GM12892 (cell line): Measurements from ENCODE around the gene AMH.

ENCODE experiments used
- DNase-seq: peaks from one replicate; pipeline ENCODE4 v3.0.0; 2011; ENCODE audit not compliant: insufficient read length
- FAIRE-seq: peaks from 2 replicates; lab custom pipeline; 2011; peaks lifted over from hg19 to GRCh38; lab: Jason Lieb, UNC
- POLR2A ChIP-seq: IDR thresholded peaks from 2 replicates; pipeline ENCODE4 v1.6.1; 2011; ENCODE audit warnings: low read depth, low read length, control low read depth
- POLR2AphosphoS5 ChIP-seq: IDR thresholded peaks from 2 replicates; pipeline ENCODE4 v1.6.1; 2011; ENCODE audit warnings: low read depth, low read length, control low read depth
- TAF1 ChIP-seq: IDR thresholded peaks from 2 replicates; pipeline ENCODE4 v1.6.1; 2011; ENCODE audit warnings: low read depth, mild to moderate bottlenecking, control low read depth, low read length, borderline replicate concordance

AMH gene

DNA sequence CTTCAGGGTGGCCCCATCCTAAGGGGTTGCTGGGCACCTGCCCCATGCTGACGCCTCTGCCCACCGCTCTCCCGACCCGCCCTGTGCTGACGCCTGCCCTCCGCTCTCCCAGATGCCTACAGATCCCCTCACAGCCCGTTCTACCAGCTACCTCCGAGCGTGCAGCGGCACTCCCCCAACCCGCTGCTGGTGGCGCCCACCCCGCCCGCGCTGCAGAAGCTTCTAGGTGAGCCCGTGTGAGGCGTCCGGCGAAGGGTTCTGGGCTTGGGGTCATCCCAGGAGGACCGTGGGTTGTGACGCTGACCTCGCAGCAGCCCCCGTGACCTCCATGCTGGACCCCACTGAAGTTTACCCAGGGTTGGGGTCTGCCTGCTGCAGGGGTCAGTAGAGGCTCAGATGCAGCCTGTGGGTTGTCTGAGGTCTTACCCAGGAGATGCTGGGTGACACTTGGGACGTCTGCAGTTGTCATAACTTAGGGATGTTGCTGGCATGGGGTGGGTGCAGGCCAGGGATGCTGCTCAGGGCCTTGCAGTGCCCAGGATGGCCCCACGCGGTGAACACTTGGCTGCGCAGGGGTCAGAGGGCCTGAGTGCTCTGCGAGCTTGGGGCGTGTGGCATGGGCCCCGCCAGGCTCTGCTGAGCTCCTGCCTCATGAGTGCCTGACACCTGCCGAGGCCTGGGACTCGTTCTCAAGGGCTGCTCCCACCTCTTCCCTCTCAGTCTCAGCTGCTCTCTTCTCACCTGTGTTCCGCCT, 38.0 kb upstream of the AMH start:
- FAIRE-seq, result no peak
- no peak for TF ChIP-seq TAF1
- no peak for TF ChIP-seq POLR2A
- TF ChIP-seq POLR2AphosphoS5, result no peak
- no peak for DNase-seq

DNA sequence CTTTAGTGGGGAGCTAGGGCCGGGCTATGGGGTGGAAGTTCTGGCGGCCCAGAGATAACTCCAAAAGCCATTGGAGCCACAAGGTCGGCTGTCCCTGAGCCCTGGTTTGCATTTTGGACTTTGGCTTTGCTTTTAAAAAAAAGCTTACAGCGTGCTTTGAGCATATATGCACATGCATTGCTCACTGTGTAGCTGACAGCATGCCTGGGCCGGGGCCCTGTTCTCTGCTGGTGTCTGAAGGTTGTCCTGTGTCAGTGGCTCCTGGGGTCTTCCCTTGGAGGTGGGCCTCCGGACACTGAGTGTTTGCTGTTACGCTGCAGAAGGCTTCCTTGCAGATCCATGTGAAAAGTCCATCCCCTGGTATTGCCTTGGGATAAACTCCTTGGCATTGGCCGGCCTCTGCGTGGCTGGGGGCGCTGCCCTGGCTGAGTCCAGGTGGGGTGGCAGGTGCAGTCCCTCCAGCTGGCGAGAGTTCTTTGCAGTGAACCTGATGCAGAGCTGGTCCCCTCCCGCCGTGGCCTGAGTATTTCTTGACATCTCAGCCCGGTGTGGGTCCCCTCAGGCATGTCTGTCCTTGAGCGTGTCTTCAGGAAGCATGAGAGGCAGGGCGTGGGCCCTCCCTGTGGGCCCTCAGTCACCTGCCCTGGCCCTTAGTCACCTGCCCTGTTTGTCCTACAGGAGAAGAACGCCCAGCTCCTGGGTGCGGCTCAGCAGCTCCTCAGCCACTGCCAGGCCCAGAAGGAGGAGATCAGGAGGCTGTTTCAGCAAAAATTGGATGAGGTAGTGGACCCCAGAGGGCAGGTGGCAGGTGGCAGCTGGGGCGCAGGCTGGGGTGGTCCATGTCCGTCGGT, 36.0 kb upstream of the AMH start:
- TF ChIP-seq POLR2AphosphoS5, result no peak
- TF ChIP-seq TAF1, result no peak
- TF ChIP-seq POLR2A, result no peak

DNA sequence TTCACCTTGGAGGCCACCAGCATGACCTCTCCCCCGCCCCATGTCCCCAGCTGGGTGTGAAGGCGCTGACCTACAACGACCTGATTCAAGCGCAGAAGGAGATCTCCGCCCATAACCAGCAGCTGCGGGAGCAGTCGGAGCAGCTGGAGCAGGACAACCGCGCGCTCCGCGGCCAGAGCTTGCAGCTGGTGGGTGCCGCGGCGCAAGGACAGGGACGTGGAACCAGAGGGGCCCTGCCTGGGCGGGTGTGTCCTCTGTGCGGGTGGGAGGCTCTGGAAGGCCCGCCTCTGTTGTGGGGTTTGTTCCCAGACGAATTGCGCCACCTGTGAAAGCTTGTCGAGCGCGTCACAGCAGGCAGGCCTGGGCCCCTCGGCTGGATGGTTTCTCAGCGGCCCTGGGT, 35.3 kb upstream of the AMH start:
- DNase-seq (no peak), FAIRE-seq (no peak)
- no peak for TF ChIP-seq TAF1
- TF ChIP-seq POLR2A, result no peak
- no peak for TF ChIP-seq POLR2AphosphoS5

More for the DNA sequence above, 36.0 kb upstream of the AMH start:
- DNase-seq (no peak), FAIRE-seq (no peak)

DNA sequence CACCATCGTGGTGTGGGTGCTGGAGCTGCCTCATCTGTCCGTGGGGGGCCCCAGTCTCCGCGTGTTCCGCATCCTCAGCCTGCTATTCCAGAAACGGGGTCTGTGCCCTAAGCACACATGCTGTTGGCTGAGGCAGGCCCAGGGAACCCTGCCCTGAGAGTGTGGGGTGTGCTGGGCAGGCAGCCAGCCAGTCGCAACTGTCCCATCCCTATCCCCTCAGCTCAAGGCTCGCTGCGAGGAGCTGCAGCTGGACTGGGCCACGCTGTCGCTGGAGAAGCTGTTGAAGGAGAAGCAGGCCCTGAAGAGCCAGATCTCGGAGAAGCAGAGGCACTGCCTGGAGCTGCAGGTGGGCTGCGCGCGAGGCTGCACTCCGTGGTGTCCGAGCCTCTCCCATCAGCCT, 34.9 kb upstream of the AMH start:
- FAIRE-seq (no peak), DNase-seq (no peak)
- TF ChIP-seq POLR2AphosphoS5 (no peak), TAF1 (no peak), POLR2A (no peak)

DNA sequence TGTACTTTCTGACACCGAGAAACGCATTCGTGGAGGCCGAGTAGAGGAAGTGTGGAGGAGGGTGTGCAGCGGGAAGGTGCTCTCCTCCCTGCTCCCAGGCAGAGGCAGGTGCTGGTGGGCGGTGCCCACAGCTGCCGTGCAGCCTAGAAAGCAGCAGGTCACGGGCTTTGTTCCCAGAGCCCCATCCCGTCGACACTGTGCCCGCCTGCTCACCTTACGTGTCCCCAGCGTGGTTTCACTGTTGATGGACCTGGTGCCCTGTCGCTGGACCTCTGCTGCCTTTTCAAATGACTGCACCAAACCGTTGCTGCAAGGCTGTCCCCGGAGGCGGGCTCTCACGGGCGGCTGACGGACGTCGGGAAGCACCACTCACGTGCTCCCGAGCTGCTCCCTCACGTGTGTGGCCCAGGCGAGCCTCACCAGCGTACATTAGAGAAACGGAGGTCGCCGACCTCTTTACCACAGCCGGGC, 33.8 kb upstream of the AMH start:
- TF ChIP-seq TAF1 (no peak), POLR2AphosphoS5 (no peak), POLR2A (no peak)
- FAIRE-seq (no peak), DNase-seq (no peak)

DNA sequence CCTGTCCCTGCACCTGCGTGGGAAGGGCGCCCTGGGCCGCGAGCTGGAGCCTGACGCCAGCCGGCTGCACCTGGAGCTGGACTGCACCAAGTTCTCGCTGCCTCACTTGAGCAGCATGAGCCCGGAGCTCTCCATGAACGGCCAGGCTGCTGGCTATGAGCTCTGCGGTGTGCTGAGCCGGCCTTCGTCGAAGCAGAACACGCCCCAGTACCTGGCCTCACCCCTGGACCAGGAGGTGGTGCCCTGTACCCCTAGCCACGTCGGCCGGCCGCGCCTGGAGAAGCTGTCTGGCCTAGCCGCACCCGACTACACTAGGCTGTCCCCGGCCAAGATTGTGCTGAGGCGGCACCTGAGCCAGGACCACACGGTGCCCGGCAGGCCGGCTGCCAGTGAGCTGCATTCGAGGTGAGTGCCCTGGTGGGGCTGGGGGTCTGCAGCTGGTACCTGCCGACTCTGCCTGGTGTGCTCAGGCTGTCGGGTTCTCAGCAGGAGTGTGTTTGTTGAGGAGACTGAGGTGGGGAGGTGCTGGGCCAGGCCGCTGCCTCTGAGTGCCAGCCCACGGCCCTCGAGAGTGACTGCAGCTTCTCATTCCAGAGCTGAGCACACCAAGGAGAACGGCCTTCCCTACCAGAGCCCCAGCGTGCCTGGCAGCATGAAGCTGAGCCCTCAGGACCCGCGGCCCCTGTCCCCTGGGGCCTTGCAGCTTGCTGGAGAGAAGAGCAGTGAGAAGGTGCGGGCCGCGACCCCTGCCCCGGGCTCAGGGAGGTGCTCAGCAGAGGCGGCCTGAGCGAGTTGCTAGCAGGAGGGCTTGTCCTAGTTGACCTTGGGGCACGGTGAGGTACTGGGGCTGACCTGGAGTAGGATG, 32.5 kb upstream of the AMH start:
- no peak for TF ChIP-seq POLR2A
- no peak for TF ChIP-seq POLR2AphosphoS5
- TF ChIP-seq TAF1, result no peak
- FAIRE-seq (no peak), DNase-seq (no peak)

DNA sequence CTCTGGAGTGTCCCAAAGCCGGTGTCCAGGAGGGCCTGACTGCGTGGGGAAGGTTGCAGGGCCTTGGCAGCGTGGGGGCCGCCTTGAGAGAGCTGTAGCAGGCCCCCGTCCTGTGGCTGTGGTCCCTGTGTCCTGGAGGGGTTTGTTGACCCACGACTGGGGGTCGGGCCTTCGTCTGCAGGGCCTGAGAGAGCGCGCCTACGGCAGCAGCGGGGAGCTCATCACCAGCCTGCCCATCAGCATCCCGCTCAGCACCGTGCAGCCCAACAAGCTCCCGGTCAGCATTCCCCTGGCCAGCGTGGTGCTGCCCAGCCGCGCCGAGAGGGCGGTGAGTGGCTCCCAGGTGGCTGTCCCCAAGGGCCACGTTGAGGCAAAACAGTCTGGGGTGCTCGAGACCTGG, 31.5 kb upstream of the AMH start:
- TF ChIP-seq TAF1, result no peak
- FAIRE-seq, result no peak
- DNase-seq, result no peak

DNA sequence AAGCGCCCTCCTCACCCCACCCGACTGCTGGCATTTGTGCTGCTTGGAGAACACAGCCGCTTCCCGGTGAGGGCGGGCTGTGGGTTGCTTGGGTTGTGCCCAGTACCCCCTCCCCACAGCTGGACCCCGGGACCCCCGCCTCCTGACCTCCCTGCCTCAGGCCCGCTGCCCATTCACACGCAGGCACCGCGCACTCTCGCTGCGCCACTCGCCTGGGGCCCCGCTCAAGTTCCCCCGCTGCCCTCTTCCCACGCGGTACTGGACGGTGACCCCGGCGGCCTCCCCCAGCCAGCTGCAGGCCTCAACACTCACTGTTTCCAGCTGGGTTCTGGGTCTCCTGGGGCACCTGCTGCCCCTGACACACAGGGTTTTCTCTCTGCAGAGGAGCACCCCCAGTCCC, 29.4 kb upstream of the AMH start:
- FAIRE-seq (no peak), DNase-seq (no peak)
- TF ChIP-seq POLR2AphosphoS5 (no peak), TAF1 (no peak), POLR2A (no peak)

DNA sequence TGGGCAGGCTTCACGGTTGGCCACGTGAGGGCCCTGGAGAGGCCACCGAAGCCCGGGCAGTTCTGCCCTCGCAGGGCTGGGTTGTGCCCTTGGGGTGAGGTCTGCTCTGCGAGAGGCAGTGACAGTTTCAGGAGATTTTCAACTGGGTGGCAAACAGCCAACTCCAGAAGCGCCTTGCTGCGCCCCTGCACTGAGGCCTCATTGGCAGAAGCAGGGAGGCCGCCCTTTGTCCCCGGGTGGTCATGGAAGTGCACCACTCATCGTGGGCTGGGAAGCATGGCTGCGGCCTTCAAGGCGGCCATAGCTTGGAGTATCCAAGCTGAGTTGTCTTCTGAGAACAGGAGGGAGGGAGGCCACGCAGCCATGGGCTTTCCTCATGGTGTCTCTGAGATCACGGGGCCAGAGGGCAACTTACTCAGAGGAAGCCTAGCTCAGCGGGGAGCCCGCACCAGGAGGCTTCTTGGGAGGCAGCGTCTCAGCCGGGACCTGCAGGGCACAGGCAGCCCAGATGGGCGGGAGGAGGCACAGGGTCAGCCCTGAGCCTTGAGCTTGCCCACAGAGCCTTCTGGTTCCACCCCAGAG, 27.8 kb upstream of the AMH start:
- TF ChIP-seq TAF1, result no peak
- TF ChIP-seq POLR2AphosphoS5, result no peak
- no peak for TF ChIP-seq POLR2A
- FAIRE-seq (no peak), DNase-seq (no peak)

DNA sequence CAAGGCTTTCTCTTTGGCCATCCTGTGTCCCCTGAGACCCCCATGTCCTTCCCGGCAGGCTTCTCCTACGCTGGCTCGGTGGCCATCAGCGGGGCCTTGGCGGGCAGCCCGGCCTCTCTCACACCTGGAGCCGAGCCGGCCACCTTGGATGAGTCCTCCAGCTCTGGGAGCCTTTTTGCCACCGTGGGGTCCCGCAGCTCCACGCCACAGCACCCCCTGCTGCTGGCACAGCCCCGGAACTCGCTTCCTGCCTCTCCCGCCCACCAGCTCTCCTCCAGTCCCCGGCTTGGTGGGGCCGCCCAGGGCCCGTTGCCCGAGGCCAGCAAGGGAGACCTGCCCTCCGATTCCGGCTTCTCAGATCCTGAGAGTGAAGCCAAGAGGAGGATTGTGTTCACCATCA, 27.2 kb upstream of the AMH start:
- TF ChIP-seq TAF1 (no peak), POLR2A (no peak)
- DNase-seq, result no peak
- no peak for FAIRE-seq

DNA sequence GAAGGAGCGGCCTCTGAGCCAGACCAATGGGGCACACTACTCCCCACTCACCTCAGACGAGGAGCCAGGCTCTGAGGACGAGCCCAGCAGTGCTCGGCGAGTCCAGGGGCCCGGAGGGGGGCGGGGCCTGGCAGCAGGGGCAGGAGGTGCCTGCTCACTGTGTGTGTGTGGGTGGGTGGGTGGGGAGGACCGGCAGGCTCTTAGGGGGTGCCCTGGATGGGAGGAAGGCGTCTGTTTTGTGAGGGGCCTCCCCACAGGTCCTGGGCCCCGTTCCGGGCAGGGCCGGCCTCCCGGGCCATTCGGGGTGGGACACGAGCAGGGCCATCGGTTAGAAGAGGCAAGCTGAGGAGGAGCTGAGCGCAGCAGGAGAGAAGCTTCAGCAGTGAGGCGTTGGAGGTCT, 25.7 kb upstream of the AMH start:
- FAIRE-seq, result no peak
- DNase-seq, result no peak
- no peak for TF ChIP-seq POLR2A
- no peak for TF ChIP-seq TAF1
- TF ChIP-seq POLR2AphosphoS5, result no peak
